HAP-1 (cell line): ENCODE measurements around the gene PTGES.

Source experiments
- DNase-seq, 2 experiments: peaks; one replicate each; pipeline ENCODE4 v3.0.0-alpha.2; 2016 to 2020; ENCODE audit warnings: low spot score in 2 of 2
- H3K27me3 ChIP-seq: fragments of 250-450 bp; sonication (Bioruptor Pico); 2 replicates; pipeline ENCODE4 v1.5.1; 2020; ENCODE audit warnings: low read depth, mild to moderate bottlenecking, moderate library complexity
- H3K36me3 ChIP-seq: fragments of 250-450 bp; sonication (Bioruptor Pico); replicated peaks from 2 replicates; pipeline ENCODE4 v1.5.1; 2020; ENCODE audit warnings: mild to moderate bottlenecking
- H3K4me1 ChIP-seq: fragments of 250-450 bp; sonication (Bioruptor Pico); 2 replicates; pipeline ENCODE4 v1.5.1; 2020; ENCODE audit warnings: mild to moderate bottlenecking
- H3K4me3 ChIP-seq: fragments of 250-450 bp; sonication (Bioruptor Pico); 2 replicates; pipeline ENCODE4 v1.5.1; 2020; ENCODE audit warnings: mild to moderate bottlenecking, moderate library complexity
- H3K9me3 ChIP-seq: fragments of 250-450 bp; sonication (Bioruptor Pico); 2 replicates; pipeline ENCODE4 v1.5.1; 2020; ENCODE audit warnings: mild to moderate bottlenecking, moderate library complexity
- in situ Hi-C: fragments of 300-500 bp; cut with MboI; formaldehyde crosslinking; loops from 3 replicates; pipeline ENCODE4 v1.14.3; 2020; ENCODE audit warnings: low sequenced_read_pairs, inconsistent platforms, mixed read lengths

PTGES gene

GRCh38 chr9:129695870-129696269 is 57.0 kb downstream of the PTGES start:
- Histone ChIP-seq H3K36me3 (no peaks in the 10 kb centered on the region), H3K4me3 (no peak overlapping the region), H3K4me1 (peaks cover 9% of the 10 kb centered on the region), H3K27me3 (no peaks in the 10 kb centered on the region), H3K9me3 (no peaks in the 10 kb centered on the region)
- DNase-seq = no peak
- in situ Hi-C loops = no loop called here

GRCh38 chr9:129694243-129694646 is 58.6 kb downstream of the PTGES start:
- H3K36me3 ChIP-seq = no peaks in the 10 kb centered on the region
- H3K4me1 ChIP-seq = peaks cover 9% of the 10 kb centered on the region
- no peaks in the 10 kb centered on the region for H3K27me3 ChIP-seq
- in situ Hi-C loops = no loop called here
- H3K4me3 ChIP-seq = no peak overlapping the region
- no peak for DNase-seq
- no peaks in the 10 kb centered on the region for H3K9me3 ChIP-seq

GRCh38 chr9:129693741-129694140 is 59.1 kb downstream of the PTGES start:
- no peaks in the 10 kb centered on the region for H3K36me3 ChIP-seq
- H3K27me3 ChIP-seq = no peaks in the 10 kb centered on the region
- H3K4me3 ChIP-seq = no peak overlapping the region
- H3K9me3 ChIP-seq = no peaks in the 10 kb centered on the region
- peaks cover 9% of the 10 kb centered on the region for H3K4me1 ChIP-seq
- in situ Hi-C loops = no loop called here
- no peak for DNase-seq

GRCh38 chr9:129692534-129692933 is 60.3 kb downstream of the PTGES start:
- no peaks in the 10 kb centered on the region for H3K36me3 ChIP-seq
- no peaks in the 10 kb centered on the region for H3K27me3 ChIP-seq
- H3K9me3 ChIP-seq = no peaks in the 10 kb centered on the region
- H3K4me3 ChIP-seq = no peak overlapping the region
- in situ Hi-C loops = no loop called here
- DNase-seq = no peak
- peaks cover 4% of the 10 kb centered on the region for H3K4me1 ChIP-seq
